ENCODE data around the gene FBXW10B. TPM values are rescaled to one million over a fixed set of nuclear protein-coding genes. Genes with fewer than 3 reads are reported as not detected.

The FBXW10B gene
- total and polyA plus RNA-seq, 2 donors (not counting 1 experiment from before 2014, with no cell fraction given): 0.10 to 0.76 TPM

DNA sequence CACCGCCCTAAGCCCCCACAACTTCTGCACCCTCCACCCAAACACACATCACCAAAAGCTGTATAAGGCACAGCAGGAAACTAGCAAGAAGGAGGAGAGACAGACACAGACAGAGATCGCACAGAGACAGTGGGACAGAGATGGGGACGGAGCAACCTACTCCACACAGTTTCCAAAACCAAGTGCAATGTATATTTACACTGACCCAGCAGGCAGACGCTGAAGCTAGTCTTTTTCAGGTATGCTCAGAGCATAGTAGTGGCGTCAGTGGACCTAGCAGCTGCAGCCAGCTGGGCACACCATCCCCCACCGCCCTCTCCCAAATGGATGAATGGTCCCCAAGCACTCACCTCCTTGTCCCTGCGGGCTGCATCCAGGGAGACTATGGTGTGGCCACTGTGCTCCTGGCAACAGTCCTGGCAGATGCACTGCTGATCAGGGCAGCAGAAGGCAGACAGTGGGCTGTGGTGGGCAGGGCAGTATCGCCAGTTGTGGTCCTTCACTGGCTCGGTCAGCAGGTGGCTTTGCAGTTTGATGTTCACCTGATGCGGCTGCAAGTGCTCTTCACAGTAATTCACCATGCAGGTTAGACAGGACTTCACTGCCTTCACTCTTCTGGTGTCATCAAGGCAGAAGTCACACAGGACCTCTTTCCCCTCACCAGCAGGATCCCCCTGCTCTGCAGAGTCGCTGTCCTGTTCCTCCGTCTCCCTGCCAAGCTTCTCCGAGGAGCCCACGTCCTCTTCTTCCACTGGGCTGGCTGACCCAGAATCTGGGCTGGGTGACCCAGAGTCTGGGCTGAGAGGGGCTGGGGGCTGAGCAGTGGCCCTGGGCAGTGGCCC is 31.5 kb upstream of the FBXW10B start:
- no peak overlapping the region for H3K4me3 Mint-ChIP-seq
- H3K4me3 ChIP-seq (ENCODE audit: control extremely low read depth in 1 of 5, extremely low read depth in 1 of 5, insufficient read depth in 1 of 5, low read depth in 2 of 5, low read length in 4 of 5): no peak overlapping the region

More for the DNA sequence above, 31.5 kb upstream of the FBXW10B start:
- Mint-ChIP-seq H3K4me1 (peaks cover 4% of the 10 kb centered on the region), H3K27me3 (no peaks in the 10 kb centered on the region), H3K9me3 (ENCODE audit: insufficient read depth) (no peaks in the 10 kb centered on the region), H3K27ac (no peak overlapping the region)
- ATAC-seq (ENCODE audit: low read depth) (no peak), DNase-seq (no peak)
- Histone ChIP-seq H3K9ac (ENCODE audit: low read length) (no peak overlapping the region), H3K4me2 (replicated peaks; ENCODE audit: low read depth, low read length, poor library complexity, severe bottlenecking) (no peak overlapping the region), H3K27me3 (replicated peaks in 1 of 4; ENCODE audit: control extremely low read depth in 1 of 4, control insufficient read depth in 3 of 4, insufficient read depth in 4 of 4, low read length in 3 of 4) (no peaks in the 10 kb centered on the region), H3K79me2 (ENCODE audit: control insufficient read depth, insufficient read depth, low read length) (no peaks in the 10 kb centered on the region), H3K27ac (ENCODE audit: low read length in 2 of 2) (no peak overlapping the region), H3K4me1 (ENCODE audit: control insufficient read depth in 2 of 2, insufficient read depth in 2 of 2, low read length in 2 of 2) (no peaks in the 10 kb centered on the region), H3K9me3 (ENCODE audit: control extremely low read depth in 1 of 3, control insufficient read depth in 2 of 3, insufficient read depth in 1 of 3, low read length in 2 of 3) (no peaks in the 10 kb centered on the region), H2AFZ (ENCODE audit: insufficient read depth, low read depth, low read length, poor library complexity, severe bottlenecking) (no peak overlapping the region), H3K36me3 (replicated peaks in 1 of 2; ENCODE audit: control extremely low read depth in 1 of 2, control insufficient read depth in 1 of 2, extremely low read depth in 1 of 2, insufficient read depth in 2 of 2, low read length in 1 of 2) (no peaks in the 10 kb centered on the region), H4K20me1 (ENCODE audit: control insufficient read depth, insufficient read depth, low read length, poor library complexity, severe bottlenecking) (no peaks in the 10 kb centered on the region)
- intact Hi-C loops (cut with micrococcal nuclease): no loop called here
- POLR2A ChIA-PET: no interaction called here
- CTCF ChIA-PET: no interaction called here
- 94% methylated on average over 14 of the region's 14 CpGs for WGBS (ENCODE audit: insufficient coverage)
- TF ChIP-seq CTCF (IDR thresholded peaks at IDR 0.05) (no peak), EZH2 (IDR thresholded peaks at IDR 0.05; ENCODE audit: borderline replicate concordance, insufficient read depth, low read depth, low read length, poor library complexity, severe bottlenecking) (no peak)
